ENCODE data around the gene CUL2.
"Not testable (repeated sequence)": the region's sequence is repeated elsewhere in the genome, so short reads cannot be mapped to it uniquely, and the experiment has no call there.

The CUL2 gene

DNA sequence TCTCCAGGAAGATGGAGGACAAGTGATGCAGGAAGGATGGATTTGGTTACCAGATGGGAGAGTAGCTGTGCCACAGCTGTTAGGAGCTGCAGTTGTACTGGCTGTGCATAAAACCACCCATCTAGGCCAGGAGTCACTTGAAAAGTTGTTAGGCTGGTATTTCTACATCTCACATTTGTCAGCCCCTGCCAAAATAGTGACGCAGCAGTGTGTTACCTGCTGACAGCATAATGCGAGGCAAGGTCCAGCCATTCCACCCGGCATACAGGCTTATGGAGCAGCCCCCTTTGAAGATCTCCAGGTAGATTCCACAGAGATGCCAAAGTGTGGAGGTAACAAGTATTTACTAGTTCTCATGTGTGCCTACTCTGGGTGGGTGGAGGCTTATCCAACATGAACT, 116.4 kb downstream of the CUL2 start:
- DNase-seq = not testable (repeated sequence)

DNA sequence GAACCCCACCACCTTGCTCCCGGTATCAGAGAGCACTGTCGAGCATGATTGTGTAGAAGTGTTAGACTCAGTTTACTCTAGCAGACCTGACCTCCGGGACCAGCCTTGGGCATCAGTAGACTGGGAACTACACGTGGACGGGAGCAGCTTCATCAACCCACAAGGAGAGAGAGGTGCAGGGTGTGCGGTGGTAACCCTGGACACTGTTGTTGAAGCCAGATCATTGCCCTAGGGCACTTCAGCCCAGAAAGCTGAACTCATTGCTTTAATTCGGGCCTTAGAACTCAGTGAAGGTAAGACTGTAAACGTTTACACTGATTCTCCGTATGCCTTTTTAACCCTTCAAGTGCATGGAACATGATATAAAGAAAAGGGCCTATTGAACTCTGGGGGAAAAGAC, 117.0 kb downstream of the CUL2 start:
- not testable (repeated sequence) for DNase-seq

DNA sequence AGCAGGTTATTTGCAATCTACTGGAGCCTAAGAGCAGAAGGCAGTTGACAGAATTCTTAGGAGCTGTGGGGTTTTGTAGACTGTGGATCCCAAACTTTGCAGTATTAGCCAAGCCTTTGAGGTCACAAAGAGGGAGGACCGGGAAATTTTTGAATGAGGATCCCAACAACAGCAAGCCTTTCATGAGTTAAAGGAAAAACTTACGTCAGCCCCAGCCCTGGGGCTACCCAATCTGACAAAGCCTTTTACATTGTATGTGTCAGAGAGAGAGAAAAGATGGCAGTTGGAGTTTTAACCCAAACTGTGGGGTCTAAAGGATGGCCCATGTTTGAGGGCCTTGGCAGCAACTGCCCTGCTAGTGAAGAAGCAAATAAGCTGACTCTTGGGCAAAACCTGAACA, 117.5 kb downstream of the CUL2 start:
- not testable (repeated sequence) for DNase-seq

DNA sequence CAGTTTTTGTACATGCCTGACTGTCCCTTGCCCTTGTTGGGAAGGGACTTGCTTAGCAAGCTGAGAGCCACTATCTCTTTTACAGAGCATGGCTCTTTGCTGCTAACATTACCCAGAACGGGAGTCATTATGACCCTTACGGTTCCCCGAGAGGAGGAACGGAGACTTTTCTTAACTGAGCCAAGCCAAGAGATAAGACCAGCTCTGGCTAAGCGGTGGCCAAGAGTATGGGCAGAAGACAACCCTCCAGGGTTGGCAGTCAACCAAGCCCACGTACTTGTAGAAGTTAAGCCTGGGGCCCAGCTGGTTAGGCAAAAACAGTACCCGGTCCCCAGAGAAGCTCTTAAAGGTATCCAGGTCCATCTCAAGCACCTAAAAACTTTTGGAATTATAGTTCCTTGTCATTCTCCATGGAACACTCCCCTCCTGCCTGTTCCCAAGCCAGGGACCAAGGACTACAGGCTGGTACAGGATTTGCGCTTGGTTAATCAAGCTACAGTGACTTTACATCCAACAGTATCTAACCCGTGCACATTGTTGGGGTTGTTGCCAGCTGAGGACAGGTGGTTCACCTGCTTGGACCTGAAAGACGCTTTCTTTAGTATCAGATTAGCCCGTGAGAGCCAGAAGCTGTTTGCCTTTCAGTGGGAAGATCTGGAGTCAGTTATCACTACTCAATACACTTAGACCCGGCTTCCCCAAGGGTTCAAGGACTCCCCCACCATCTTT, 118.4 kb downstream of the CUL2 start:
- not testable (repeated sequence) for DNase-seq

DNA sequence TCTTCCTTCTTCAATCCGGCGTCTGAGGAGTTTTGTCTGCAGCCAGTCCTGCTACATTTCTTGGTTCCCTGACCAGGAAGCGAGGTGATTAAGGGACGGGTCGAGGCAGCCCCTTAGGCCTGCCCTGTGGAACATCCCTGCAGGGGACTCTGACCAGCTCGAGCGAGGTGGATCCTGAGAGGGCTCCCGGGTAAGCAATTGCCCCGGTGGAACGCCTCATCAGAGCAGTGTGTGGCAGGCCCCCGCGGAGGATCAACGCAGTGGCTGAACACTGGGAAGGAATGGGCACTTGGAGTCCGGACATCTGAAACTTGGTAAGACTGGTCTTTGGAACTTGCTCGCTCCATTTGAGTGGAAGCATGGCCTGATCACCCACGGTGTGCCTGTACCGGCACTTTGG, 121.0 kb downstream of the CUL2 start:
- DNase-seq = no peak

- DNase-seq = no peak
These were observed 122.7 kb downstream of the CUL2 start for GRCh38 chr10:34967335-34967880.

GRCh38 chr10:34966451-34966850, 123.7 kb downstream of the CUL2 start:
- no peak for DNase-seq

GRCh38 chr10:34966040-34966439, 124.1 kb downstream of the CUL2 start:
- DNase-seq = no peak

DNA sequence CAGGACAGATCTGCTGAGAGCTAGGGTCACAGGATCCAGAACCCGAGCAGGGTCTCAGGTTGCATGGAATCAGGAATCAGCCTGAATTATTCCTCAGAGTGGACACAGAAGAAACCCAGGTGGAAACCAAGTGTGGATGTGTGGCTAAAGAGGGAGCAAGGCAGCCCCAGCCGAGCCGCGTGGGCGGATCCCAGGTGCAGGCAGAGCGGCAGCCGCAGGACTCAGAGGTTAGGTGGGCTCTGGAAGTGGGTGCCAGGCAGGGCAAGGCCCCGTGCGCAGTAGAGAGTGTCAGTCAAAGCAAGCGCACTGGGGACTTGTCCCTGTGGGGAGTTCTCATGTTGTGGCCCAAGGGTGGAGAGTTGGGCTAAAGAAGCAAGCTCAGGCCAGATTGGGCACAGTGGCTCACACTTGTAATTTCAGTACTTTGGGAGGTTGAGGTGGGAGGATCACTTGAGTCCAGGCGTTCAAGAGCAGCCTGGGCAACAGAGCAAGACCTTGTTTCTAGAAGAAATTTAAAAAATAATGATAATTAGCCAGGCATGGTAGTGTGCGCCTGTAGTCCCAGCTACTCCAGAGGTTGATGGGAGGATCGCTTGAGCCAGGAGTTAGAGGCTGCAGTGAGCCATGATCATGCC, 125.9 kb downstream of the CUL2 start:
- DNase-seq = no peak

GRCh38 chr10:34962866-34963265, 127.3 kb downstream of the CUL2 start:
- DNase-seq = no peak

GRCh38 chr10:34960983-34961382, 129.2 kb downstream of the CUL2 start:
- DNase-seq = no peak

- no peak for DNase-seq
These were observed 130.4 kb downstream of the CUL2 start for GRCh38 chr10:34959786-34960185.

DNA sequence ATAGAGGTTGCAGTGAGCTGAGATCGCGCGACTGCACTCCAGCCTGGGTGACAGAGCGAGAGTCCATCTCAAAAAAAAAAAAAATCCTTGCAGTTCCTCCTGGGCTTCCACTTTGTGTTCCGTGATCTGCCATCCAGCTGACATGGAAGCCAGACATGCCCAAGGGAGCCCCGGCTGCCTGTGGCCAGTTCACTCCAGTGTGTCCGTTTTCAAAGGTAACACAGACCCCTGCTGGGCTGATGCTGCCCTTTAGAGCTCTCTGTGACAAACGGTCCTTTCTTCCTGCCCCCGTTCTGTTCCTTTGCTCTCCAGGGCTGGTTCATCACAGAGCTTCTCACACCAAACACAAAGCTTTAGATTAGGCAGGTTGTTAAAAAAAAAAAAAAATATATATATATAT, 130.8 kb downstream of the CUL2 start:
- no peak for DNase-seq

Measured in suppressor macrophage treated with lipopolysaccharide for 4 hours (primary cell).